Nephron progenitor cell (in vitro differentiated cells): ENCODE measurements around the gene SRSF7.

Source experiments
- DNase-seq: peaks from one replicate; pipeline ENCODE4 v3.0.0; 2021
- H3K27ac Mint-ChIP-seq: 2 replicates; pipeline ENCODE4 v1.8.0; 2021; ENCODE audit warnings: mild to moderate bottlenecking, moderate library complexity, mixed read lengths
- H3K27me3 Mint-ChIP-seq: 2 replicates; pipeline ENCODE4 v1.8.0; 2021; ENCODE audit warnings: mild to moderate bottlenecking, low read depth, mixed read lengths; ENCODE audit not compliant: poor library complexity
- H3K36me3 Mint-ChIP-seq: 2 replicates; pipeline ENCODE4 v1.8.0; 2021; ENCODE audit warnings: low read depth, mixed read lengths
- H3K4me1 Mint-ChIP-seq: 2 replicates; pipeline ENCODE4 v1.8.0; 2021; ENCODE audit warnings: mixed read lengths
- H3K4me3 Mint-ChIP-seq: 2 replicates; pipeline ENCODE4 v1.8.0; 2021; ENCODE audit warnings: mild to moderate bottlenecking, moderate library complexity, mixed read lengths
- H3K9me3 Mint-ChIP-seq: 2 replicates; pipeline ENCODE4 v1.8.0; 2021; ENCODE audit warnings: mild to moderate bottlenecking, moderate library complexity, mixed read lengths
- TF ChIP-seq, protein P1 (sequence below): fragments of 200-600 bp; sonication (generic); IDR thresholded peaks from 2 replicates; pipeline ENCODE4 v1.5.0; 2021; ENCODE audit warnings: antibody characterized with exemption

Gene SRSF7

DNA sequence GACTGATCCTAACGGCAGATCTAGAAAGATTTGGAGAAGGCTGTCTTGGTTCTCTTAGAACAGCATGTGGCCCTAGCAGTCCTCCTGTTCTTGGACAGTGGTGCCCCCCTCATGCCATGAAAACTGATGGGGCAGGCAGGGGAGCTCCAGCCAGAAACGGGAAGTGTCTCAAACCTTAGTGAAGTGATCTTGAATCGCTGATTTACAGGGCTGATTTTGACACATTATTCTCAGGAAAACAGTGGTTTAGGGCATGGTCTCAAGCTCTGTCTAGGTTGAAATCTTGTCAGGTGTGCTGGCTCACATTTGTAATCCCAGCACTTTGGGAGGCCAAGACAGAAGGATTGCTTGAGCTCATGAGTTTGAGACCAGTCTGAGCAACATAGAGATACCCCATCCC lies 37.8 kb downstream of the SRSF7 start:
- Mint-ChIP-seq H3K27me3 (peaks cover 10% of the 10 kb centered on the region), H3K9me3 (peaks cover 5% of the 10 kb centered on the region), H3K36me3 (peaks cover 30% of the 10 kb centered on the region), H3K27ac (no peak overlapping the region), H3K4me3 (no peak overlapping the region), H3K4me1 (peaks cover 18% of the 10 kb centered on the region)
- TF ChIP-seq, protein P1, sequence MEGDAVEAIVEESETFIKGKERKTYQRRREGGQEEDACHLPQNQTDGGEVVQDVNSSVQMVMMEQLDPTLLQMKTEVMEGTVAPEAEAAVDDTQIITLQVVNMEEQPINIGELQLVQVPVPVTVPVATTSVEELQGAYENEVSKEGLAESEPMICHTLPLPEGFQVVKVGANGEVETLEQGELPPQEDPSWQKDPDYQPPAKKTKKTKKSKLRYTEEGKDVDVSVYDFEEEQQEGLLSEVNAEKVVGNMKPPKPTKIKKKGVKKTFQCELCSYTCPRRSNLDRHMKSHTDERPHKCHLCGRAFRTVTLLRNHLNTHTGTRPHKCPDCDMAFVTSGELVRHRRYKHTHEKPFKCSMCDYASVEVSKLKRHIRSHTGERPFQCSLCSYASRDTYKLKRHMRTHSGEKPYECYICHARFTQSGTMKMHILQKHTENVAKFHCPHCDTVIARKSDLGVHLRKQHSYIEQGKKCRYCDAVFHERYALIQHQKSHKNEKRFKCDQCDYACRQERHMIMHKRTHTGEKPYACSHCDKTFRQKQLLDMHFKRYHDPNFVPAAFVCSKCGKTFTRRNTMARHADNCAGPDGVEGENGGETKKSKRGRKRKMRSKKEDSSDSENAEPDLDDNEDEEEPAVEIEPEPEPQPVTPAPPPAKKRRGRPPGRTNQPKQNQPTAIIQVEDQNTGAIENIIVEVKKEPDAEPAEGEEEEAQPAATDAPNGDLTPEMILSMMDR: no peak
- DNase-seq: no peak

DNA sequence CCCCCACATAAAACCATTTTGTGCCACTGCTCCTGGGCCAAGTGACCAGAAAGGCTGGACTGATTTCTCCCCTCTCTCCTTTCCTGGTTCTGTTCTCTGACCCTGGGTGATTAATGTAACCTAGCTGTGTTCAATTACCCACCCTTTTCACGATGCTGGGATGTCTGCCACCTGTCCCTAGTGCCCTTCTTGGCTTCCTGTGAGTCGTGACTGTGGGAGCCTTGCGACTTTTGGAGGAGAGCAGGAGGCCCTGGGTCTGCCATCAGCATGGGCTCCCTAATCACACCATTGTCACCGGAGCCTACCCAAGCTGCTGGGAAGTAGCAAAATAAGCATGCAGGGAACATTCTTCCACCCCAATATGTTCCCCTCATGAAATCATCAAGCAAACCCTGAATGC lies 38.3 kb downstream of the SRSF7 start:
- H3K36me3 Mint-ChIP-seq: peaks cover 29% of the 10 kb centered on the region
- DNase-seq: no peak
- peaks cover 10% of the 10 kb centered on the region for H3K27me3 Mint-ChIP-seq
- no peak overlapping the region for H3K27ac Mint-ChIP-seq
- peaks cover 19% of the 10 kb centered on the region for H3K4me1 Mint-ChIP-seq
- TF ChIP-seq, protein P1: no peak
- H3K9me3 Mint-ChIP-seq: peaks cover 5% of the 10 kb centered on the region
- H3K4me3 Mint-ChIP-seq: no peak overlapping the region

GRCh38 chr2:38712413-38712812 lies 38.7 kb downstream of the SRSF7 start:
- H3K36me3 Mint-ChIP-seq: peaks cover 31% of the 10 kb centered on the region
- TF ChIP-seq, protein P1: no peak
- H3K4me3 Mint-ChIP-seq: no peak overlapping the region

DNA sequence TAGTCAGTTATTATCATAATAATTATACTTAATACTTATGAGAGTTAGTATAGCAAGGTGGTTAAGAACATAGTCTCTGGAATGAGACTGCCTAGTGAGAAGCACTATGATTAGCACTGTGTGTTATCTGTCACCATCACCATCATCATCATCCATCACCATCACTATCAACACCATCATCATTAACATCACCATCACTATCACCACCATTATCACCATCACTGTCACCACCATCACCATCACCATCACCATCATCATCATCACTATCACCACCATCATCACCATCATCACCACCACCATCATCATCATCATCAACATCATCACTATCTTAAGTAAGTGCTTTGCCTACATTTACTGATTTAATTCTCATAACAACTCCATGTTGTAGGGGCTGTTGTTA lies 39.6 kb downstream of the SRSF7 start:
- no peak overlapping the region for H3K4me3 Mint-ChIP-seq
- TF ChIP-seq, protein P1: no peak

More at GRCh38 chr2:38712413-38712812, 38.7 kb downstream of the SRSF7 start:
- no peak for DNase-seq
- Mint-ChIP-seq H3K4me1 (peaks cover 22% of the 10 kb centered on the region), H3K27ac (no peak overlapping the region), H3K27me3 (peaks cover 10% of the 10 kb centered on the region), H3K9me3 (peaks cover 5% of the 10 kb centered on the region)

DNA sequence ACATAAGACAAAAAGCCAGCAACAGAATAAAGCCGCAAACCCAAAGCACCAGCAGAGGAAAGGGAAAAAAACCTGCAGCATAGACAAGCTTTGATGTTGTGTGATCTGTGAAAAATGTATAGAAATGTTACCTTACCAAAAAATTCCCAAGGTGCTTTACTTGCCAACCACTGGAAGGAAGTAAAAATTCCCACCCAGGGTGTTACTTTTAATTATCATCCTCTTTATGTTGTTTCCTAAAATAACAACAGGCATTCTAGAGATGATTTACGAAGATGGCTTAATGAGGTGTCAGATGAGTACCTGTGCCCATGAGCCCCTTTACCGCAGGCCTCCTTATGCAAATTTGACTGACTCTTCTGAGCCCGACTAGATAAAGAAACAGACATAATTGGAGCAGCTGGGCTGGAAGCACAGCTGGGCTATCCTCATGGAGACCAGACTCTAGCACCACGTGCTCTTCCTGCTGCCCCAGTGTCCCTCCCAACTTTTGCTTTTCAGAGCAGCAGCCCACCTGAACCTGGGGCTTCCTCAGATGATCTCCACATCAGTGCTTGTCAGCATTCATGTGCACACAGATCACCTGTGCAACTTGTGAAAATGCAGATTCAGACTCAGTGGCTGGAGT lies 41.5 kb downstream of the SRSF7 start:
- no peak for DNase-seq
- H3K27ac Mint-ChIP-seq: peak overlapping the region; percentile 75
- TF ChIP-seq, protein P1: no peak
- peaks cover 9% of the 10 kb centered on the region for H3K9me3 Mint-ChIP-seq
- H3K4me3 Mint-ChIP-seq: no peak overlapping the region
- H3K27me3 Mint-ChIP-seq: peaks cover 10% of the 10 kb centered on the region
- H3K36me3 Mint-ChIP-seq: peaks cover 38% of the 10 kb centered on the region
- H3K4me1 Mint-ChIP-seq: peaks cover 27% of the 10 kb centered on the region

More for the DNA sequence above, 39.6 kb downstream of the SRSF7 start:
- peaks cover 27% of the 10 kb centered on the region for H3K4me1 Mint-ChIP-seq
- H3K9me3 Mint-ChIP-seq: peaks cover 5% of the 10 kb centered on the region
- no peak for DNase-seq
- no peak overlapping the region for H3K27ac Mint-ChIP-seq
- peaks cover 10% of the 10 kb centered on the region for H3K27me3 Mint-ChIP-seq
- H3K36me3 Mint-ChIP-seq: peaks cover 39% of the 10 kb centered on the region
